Mucosa of rectum (tissue), 2 donors: ENCODE results near the gene DSC3.
"Not testable (repeated sequence)": the region's sequence is repeated elsewhere in the genome, so short reads cannot be mapped to it uniquely, and the experiment has no call there.

Experiments
- H3K27ac ChIP-seq, 2 donors: one replicate each; pipeline ENCODE4 v1.7.0; 2013; ENCODE audit warnings: inconsistent platforms in 2 of 2, low read depth in 2 of 2, low read length in 2 of 2
- H3K27me3 ChIP-seq, 2 donors: one replicate each; pipeline ENCODE4 v1.7.0; 2013; ENCODE audit warnings: low read length in 2 of 2; ENCODE audit not compliant: control insufficient read depth in 2 of 2, insufficient read depth in 2 of 2
- H3K36me3 ChIP-seq, 2 donors: one replicate each; pipeline ENCODE4 v1.7.0; 2013; ENCODE audit warnings: low read length in 2 of 2; ENCODE audit not compliant: control insufficient read depth in 2 of 2, insufficient read depth in 2 of 2
- H3K4me1 ChIP-seq, 2 donors: one replicate each; pipeline ENCODE4 v1.7.0; 2013; ENCODE audit warnings: low read length in 2 of 2, mild to moderate bottlenecking in 1 of 2; ENCODE audit not compliant: control insufficient read depth in 2 of 2, insufficient read depth in 2 of 2
- H3K4me3 ChIP-seq, 2 donors: one replicate each; pipeline ENCODE4 v1.7.0; 2013; ENCODE audit warnings: low read length in 2 of 2
- H3K9ac ChIP-seq, 2 donors: one replicate each; pipeline ENCODE4 v1.7.0; 2013; ENCODE audit warnings: low read length in 2 of 2, low read depth in 1 of 2, mild to moderate bottlenecking in 1 of 2
- H3K9me3 ChIP-seq, 2 donors: one replicate each; pipeline ENCODE4 v1.7.0; 2013; ENCODE audit warnings: low read length in 2 of 2; ENCODE audit not compliant: control insufficient read depth in 2 of 2
- donor health status: healthy.
- donor health status: Normal muscosa, but diverticular disease.

DSC3 gene

GRCh38 chr18:31043709-31044108 lies 1.2 kb upstream of the DSC3 start:
- no peak overlapping the region for H3K4me3 ChIP-seq
- peaks cover 40 to 49% of the 10 kb centered on the region in 2 donors for H3K27me3 ChIP-seq
- H3K36me3 ChIP-seq, result no peaks in the 10 kb centered on the region
- no peak overlapping the region for H3K9ac ChIP-seq
- H3K27ac ChIP-seq, result no peak overlapping the region
- H3K4me1 ChIP-seq, result peaks cover 12 to 16% of the 10 kb centered on the region in 2 donors
- H3K9me3 ChIP-seq, result no peaks in the 10 kb centered on the region

DNA sequence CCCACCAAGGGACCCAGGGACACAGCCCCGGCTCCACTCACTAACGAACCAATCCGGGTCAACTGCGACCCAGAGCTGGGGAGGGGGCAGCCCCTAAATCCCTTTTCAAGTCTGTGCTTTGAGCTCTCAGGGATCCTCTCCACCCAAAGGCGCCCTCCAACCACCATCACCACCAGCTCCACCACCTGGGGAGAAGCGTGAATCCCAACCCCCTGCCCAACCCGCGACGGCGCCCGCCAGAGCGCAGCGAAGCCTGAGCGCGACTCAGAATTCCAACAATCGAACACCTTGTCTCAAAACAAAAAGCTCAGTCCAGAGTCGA lies 497 bp downstream of the DSC3 start:
- Histone ChIP-seq H3K4me1 (peaks cover 12 to 16% of the 10 kb centered on the region in 2 donors), H3K36me3 (no peaks in the 10 kb centered on the region), H3K9ac (no peak overlapping the region), H3K27me3 (peaks cover 42 to 49% of the 10 kb centered on the region in 2 donors), H3K4me3 (peak overlapping the region; percentile 50 to 56), H3K9me3 (no peaks in the 10 kb centered on the region), H3K27ac (no peak overlapping the region)

DNA sequence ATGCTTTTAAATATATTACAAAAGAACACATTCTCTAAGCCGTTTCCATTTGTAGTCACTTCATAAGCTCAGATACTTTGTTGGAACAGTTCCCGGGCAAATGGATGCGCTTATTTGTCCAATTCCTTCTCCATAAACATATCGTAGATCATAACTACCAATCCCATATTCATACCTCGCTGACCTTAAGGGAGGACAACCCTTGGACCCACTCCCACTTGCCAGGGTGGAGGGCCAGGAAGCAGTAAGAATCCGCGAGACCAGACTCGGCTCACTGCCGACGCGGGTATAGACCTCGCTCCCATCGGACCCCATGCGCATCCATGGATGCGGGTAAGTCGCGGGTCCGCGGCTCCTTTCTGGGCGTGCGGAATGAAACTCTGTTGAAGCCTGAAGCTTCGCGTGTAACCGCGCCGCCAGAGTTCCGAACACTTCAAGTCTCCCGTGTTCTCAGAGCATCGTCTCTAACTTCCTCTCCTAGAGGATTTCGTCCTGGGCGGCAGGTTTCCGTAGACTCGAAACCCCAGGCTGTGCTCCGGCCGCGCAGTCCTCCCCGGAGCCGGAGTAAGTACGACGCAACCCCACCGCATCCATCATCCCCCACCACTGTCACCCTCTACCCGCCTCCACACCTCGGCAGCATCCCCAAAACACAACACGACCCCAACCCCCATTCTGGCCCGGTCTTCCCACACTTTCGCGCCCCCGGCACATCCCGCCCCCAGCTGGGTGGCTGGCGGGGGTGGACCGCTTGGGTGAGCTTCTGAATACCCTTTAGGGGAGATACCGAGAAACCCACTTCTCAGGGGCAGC lies 1.1 kb downstream of the DSC3 start:
- Histone ChIP-seq H3K4me3 (peak overlapping the region; percentile 15 to 38), H3K36me3 (no peaks in the 10 kb centered on the region), H3K27ac (no peak overlapping the region), H3K9ac (no peak overlapping the region), H3K4me1 (peaks cover 12 to 16% of the 10 kb centered on the region in 2 donors), H3K9me3 (no peaks in the 10 kb centered on the region), H3K27me3 (peaks cover 42 to 49% of the 10 kb centered on the region in 2 donors)

DNA sequence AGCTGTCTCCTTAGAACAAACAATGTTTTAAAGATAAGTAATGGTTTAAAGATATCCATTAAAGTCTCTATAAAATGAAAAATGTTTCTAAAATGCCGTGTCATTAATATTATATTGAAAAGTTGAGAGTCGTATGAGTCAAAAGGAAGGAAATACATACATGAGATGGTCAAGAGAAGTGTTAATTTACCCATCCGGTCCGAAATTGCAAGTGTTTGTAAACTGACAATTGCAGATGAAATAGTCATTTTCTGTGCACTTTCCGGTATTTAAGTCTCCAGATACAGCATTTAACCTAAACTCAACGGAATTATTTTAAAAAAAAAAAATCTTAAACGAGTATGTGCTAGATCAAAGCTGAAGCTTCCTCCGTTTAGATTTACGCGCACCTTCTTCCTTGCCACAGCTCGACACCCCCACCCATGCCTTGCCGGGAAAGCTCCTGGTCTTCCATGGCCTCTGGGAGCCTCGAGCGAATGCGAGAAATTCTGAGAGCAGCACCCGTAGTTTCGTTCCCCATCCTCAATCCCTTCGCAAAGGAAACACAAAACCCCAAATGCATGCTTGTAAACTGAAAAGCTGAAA lies 1.8 kb downstream of the DSC3 start:
- Histone ChIP-seq H3K4me1 (peaks cover 12 to 16% of the 10 kb centered on the region in 2 donors), H3K27ac (no peak overlapping the region)

DNA sequence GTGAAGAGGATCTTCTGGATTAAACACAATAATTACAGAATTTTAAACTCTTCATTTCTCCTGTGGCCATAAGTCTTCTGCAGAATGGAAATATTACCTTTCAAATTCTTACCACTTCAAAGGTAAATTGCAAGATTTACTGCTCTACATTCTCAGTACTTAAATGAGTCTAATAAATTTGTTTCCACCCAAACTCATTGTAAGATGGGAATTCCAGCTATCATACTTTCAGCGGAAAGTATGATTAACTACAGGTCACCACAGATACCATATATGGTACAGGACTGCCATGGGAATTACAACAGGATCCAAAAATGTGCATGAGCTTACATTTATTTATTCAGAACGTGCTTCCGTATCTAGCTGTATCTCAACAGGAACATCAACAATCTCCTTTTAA lies 3.1 kb downstream of the DSC3 start:
- H3K9ac ChIP-seq, result no peak overlapping the region
- no peak overlapping the region for H3K27ac ChIP-seq
- peaks cover 40 to 45% of the 10 kb centered on the region in 2 donors for H3K27me3 ChIP-seq
- H3K9me3 ChIP-seq, result no peaks in the 10 kb centered on the region
- H3K4me3 ChIP-seq, result no peak overlapping the region
- no peaks in the 10 kb centered on the region for H3K36me3 ChIP-seq
- peaks cover 12 to 16% of the 10 kb centered on the region in 2 donors for H3K4me1 ChIP-seq

More for the DNA sequence above, 1.8 kb downstream of the DSC3 start:
- peaks cover 40 to 49% of the 10 kb centered on the region in 2 donors for H3K27me3 ChIP-seq
- H3K4me3 ChIP-seq, result peak overlapping the region in 1 of 2 donors; percentile 38
- no peaks in the 10 kb centered on the region for H3K9me3 ChIP-seq
- no peak overlapping the region for H3K9ac ChIP-seq
- no peaks in the 10 kb centered on the region for H3K36me3 ChIP-seq

GRCh38 chr18:31037686-31038085 lies 4.9 kb downstream of the DSC3 start:
- H3K27me3 ChIP-seq, result peaks cover 26 to 34% of the 10 kb centered on the region in 2 donors
- H3K4me3 ChIP-seq, result not testable (repeated sequence)

GRCh38 chr18:31034541-31034940 lies 8.0 kb downstream of the DSC3 start:
- Histone ChIP-seq H3K4me1 (no peaks in the 10 kb centered on the region), H3K9me3 (no peaks in the 10 kb centered on the region), H3K4me3 (no peak overlapping the region), H3K27me3 (peaks cover 3 to 6% of the 10 kb centered on the region in 2 donors), H3K9ac (no peak overlapping the region), H3K36me3 (no peaks in the 10 kb centered on the region), H3K27ac (no peak overlapping the region)

More at GRCh38 chr18:31037686-31038085, 4.9 kb downstream of the DSC3 start:
- H3K9ac ChIP-seq, H3K36me3 ChIP-seq, H3K27ac ChIP-seq, H3K9me3 ChIP-seq: not testable (repeated sequence)
- peaks cover 12 to 14% of the 10 kb centered on the region in 2 donors for H3K4me1 ChIP-seq

- Histone ChIP-seq H3K27me3 (no peaks in the 10 kb centered on the region), H3K36me3 (no peaks in the 10 kb centered on the region)
Observed at GRCh38 chr18:31030574-31031278, 11.8 kb downstream of the DSC3 start.

GRCh38 chr18:31015715-31016434 lies 26.7 kb downstream of the DSC3 start:
- no peak overlapping the region for H3K27ac ChIP-seq
- no peaks in the 10 kb centered on the region for H3K9me3 ChIP-seq
- no peak overlapping the region for H3K4me3 ChIP-seq
- H3K36me3 ChIP-seq, result no peaks in the 10 kb centered on the region
- no peak overlapping the region for H3K9ac ChIP-seq
- no peaks in the 10 kb centered on the region for H3K4me1 ChIP-seq
- H3K27me3 ChIP-seq, result no peaks in the 10 kb centered on the region

More at GRCh38 chr18:31030574-31031278, 11.8 kb downstream of the DSC3 start:
- Histone ChIP-seq H3K9me3 (no peaks in the 10 kb centered on the region), H3K4me1 (no peaks in the 10 kb centered on the region), H3K9ac (no peak overlapping the region), H3K27ac (no peak overlapping the region), H3K4me3 (no peak overlapping the region)
